Measurements from ENCODE around the gene GALNT17. TPM values are rescaled to one million over a fixed set of nuclear protein-coding genes. Genes with fewer than 3 reads are reported as not detected.
"Not testable (repeated sequence)": the region's sequence is repeated elsewhere in the genome, so short reads cannot be mapped to it uniquely, and the experiment has no call there.

The GALNT17 gene
- total RNA-seq, 6 donors from 2014 or later = 5.3 to 26.2 (median 10.1) TPM

DNA sequence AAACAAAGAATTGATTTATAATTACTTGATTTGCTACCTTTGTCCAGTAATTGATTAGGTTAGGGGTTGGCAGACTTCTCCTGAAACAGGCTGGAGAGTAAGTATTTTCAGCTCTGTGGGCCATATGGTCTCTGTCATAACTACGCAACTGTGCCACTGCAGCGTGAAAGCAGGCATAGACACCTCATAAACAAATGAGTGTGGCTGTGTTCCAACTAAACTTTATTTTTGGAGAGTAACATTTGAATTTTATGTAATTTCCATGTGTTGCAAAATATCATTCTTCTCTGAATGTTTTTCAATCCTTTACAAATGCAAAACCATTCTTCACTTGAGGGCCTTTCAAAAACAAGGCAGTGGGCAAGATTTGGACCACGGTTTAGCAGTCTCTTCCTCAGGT lies 76.9 kb downstream of the GALNT17 start:
- DNase-seq (no peak), ATAC-seq (ENCODE audit: low FRiP score in 2 of 2) (no peak)
- TF ChIP-seq EP300 (IDR thresholded peaks at IDR 0.05) = peak in 1 of 4 donors; percentile 22
- TF ChIP-seq POLR2AphosphoS5 (IDR thresholded peaks at IDR 0.05) = peak in 1 of 2 donors; percentile 28
- no peak for TF ChIP-seq POLR2A (IDR thresholded peaks at IDR 0.05)
- H3K27me3 ChIP-seq = no peaks in the 10 kb centered on the region
- H3K27ac ChIP-seq = no peak overlapping the region
- H3K4me1 ChIP-seq = no peaks in the 10 kb centered on the region
- no peak overlapping the region for H3K4me3 ChIP-seq
- WGBS, 2 donors = 62 to 75% methylated on average over 3 of the region's 3 CpGs
- peaks cover 0 to 5% (median 2%) of the 10 kb centered on the region in 4 donors for H3K9me3 ChIP-seq
- H3K36me3 ChIP-seq = no peaks in the 10 kb centered on the region

DNA sequence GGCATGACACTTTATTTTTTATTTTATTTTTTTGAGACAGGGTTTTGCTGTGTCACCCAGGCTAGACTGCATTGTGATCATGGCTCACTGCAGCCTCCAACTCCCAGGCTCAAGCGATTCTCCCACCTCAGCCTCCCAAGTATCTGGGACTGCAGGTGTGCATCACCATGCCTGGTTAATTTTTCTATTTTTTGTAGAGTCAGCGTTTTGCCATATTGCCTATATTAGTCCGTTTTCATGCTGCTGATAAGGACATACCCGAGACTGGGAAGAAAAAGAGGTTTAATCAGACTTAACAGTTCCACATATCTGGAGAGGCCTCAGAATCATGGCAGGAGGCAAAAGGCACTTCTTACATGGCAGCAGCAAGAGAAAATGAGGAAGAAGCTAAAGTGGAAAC lies 77.5 kb downstream of the GALNT17 start:
- ATAC-seq (ENCODE audit: low FRiP score in 2 of 2); H3K27me3 ChIP-seq; DNase-seq; H3K27ac ChIP-seq; H3K4me3 ChIP-seq; H3K9me3 ChIP-seq; H3K4me1 ChIP-seq; H3K36me3 ChIP-seq: not testable (repeated sequence)
- 78 to 87% methylated on average over 4 of the region's 4 CpGs for WGBS, 2 donors

DNA sequence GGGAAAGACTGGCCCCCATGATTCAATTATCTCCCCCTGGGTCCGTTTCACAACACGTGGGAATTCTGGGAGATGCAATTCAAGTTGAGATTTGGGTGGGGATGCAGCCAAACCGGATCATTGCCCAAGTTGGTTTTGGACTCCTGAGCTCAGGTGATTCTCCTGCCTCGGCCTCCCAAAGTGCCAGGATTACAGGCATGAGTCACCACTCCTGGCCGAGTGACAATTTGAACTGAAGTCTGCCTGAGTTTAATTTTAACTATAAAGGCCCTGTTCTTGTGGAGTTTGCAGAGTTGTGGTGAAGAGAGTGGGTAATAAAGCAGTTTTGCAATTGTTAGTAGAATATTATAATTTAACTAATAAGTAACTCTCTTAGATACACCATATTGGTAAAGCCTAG lies 78.3 kb downstream of the GALNT17 start:
- ATAC-seq (ENCODE audit: low FRiP score in 2 of 2) = no peak
- no peak for TF ChIP-seq POLR2AphosphoS5 (IDR thresholded peaks at IDR 0.05)
- TF ChIP-seq, protein P1, sequence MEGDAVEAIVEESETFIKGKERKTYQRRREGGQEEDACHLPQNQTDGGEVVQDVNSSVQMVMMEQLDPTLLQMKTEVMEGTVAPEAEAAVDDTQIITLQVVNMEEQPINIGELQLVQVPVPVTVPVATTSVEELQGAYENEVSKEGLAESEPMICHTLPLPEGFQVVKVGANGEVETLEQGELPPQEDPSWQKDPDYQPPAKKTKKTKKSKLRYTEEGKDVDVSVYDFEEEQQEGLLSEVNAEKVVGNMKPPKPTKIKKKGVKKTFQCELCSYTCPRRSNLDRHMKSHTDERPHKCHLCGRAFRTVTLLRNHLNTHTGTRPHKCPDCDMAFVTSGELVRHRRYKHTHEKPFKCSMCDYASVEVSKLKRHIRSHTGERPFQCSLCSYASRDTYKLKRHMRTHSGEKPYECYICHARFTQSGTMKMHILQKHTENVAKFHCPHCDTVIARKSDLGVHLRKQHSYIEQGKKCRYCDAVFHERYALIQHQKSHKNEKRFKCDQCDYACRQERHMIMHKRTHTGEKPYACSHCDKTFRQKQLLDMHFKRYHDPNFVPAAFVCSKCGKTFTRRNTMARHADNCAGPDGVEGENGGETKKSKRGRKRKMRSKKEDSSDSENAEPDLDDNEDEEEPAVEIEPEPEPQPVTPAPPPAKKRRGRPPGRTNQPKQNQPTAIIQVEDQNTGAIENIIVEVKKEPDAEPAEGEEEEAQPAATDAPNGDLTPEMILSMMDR (IDR thresholded peaks at IDR 0.05) = no peak

DNA sequence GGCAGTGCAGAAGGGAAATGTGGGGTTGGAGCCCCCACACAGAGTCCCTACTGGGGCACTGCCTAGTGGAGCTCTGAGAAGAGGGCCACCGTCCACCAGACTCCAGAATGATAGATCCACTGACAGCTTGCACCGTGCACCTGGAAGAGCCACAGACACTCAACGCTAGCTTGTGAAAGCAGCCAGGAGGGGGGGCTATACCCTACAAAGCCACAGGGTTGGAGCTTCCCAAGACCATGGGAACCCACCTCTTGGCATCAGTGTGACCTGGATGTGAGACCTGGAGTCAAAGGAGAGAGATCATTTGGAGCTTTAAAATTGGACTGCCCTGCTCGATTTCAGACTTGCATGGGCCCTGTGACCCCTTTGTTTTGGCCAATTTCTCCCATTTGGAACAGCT lies 80.5 kb downstream of the GALNT17 start:
- WGBS, 2 donors = 85% methylated on average over 4 of the region's 4 CpGs; no CpG with 5 or more reads in 1 of the 2 donors
- H3K27ac ChIP-seq; H3K4me1 ChIP-seq; H3K9me3 ChIP-seq; H3K27me3 ChIP-seq; H3K36me3 ChIP-seq; H3K4me3 ChIP-seq; ATAC-seq (ENCODE audit: low FRiP score in 2 of 2); DNase-seq: not testable (repeated sequence)

More for the DNA sequence above, 78.3 kb downstream of the GALNT17 start:
- H3K4me3 ChIP-seq = no peak overlapping the region
- no peaks in the 10 kb centered on the region for H3K4me1 ChIP-seq
- 77 to 81% methylated on average over 5 of the region's 5 CpGs for WGBS, 2 donors
- H3K27ac ChIP-seq = no peak overlapping the region
- H3K36me3 ChIP-seq = no peaks in the 10 kb centered on the region
- DNase-seq = no peak
- H3K9me3 ChIP-seq = no peaks in the 10 kb centered on the region
- H3K27me3 ChIP-seq = no peaks in the 10 kb centered on the region

DNA sequence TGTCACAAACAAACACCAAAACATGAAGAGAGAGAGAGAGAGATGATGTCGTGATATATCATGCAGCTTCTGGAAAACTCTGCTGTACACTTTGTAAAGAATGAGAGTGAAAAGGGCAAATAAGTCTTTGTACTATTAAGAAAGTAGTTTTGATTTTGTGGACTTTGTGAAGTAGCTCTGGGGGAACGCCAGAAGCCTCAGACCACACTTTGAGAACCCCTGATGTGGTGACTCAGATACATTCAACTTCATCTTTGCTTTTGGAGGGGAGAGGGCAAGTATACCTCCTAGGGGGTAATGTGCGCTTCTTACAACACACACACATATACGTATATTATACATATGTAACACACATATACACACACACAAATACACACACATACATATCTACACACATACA lies 84.3 kb downstream of the GALNT17 start:
- Histone ChIP-seq H3K4me1 (no peaks in the 10 kb centered on the region), H3K36me3 (no peaks in the 10 kb centered on the region), H3K9me3 (peaks cover 0 to 9% (median 1%) of the 10 kb centered on the region in 4 donors), H3K27ac (no peak overlapping the region), H3K4me3 (no peak overlapping the region), H3K27me3 (no peaks in the 10 kb centered on the region)
- no peak for TF ChIP-seq POLR2A (IDR thresholded peaks at IDR 0.05)
- no peak for TF ChIP-seq EP300 (IDR thresholded peaks at IDR 0.05)
- no peak for TF ChIP-seq POLR2AphosphoS5 (IDR thresholded peaks at IDR 0.05)
- TF ChIP-seq, protein P1 (IDR thresholded peaks at IDR 0.05) = no peak
- WGBS, 2 donors = 84 to 88% methylated on average over 4 of the region's 4 CpGs
- no peak for ATAC-seq (ENCODE audit: low FRiP score in 2 of 2)
- no peak for DNase-seq

DNA sequence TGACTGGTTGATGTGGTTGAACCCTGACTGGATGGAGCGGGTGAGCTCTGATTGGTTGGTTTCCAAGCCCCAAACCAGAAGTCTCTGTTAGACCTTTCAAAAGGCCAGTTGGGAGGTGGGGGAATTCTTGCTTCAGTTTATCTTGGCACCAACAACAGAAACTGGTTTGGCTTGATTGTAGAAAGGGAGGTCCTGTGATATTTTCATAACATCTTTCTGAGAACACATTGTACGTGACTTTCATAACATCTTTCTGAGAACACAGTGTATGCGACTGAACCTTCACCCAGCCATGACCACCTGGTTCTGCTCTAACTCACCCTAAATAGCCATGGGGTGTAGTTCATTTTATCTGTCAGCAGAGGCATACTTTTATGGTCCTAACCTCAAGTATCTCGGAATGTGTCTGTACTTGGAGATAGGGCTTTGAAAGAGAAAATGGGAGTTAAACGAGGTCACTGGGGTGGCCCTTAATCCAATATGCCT lies 88.3 kb downstream of the GALNT17 start:
- Histone ChIP-seq H3K36me3 (no peaks in the 10 kb centered on the region), H3K27ac (peak overlapping the region in 2 of 4 donors; percentile 40 to 56), H3K4me3 (no peak overlapping the region), H3K4me1 (no peaks in the 10 kb centered on the region), H3K27me3 (no peaks in the 10 kb centered on the region), H3K9me3 (peaks cover 0 to 14% (median 1%) of the 10 kb centered on the region in 4 donors)
- ATAC-seq (ENCODE audit: low FRiP score in 2 of 2) = peak; percentile 49 to 74
- 69 to 71% methylated on average over 5 of the region's 5 CpGs for WGBS, 2 donors
- TF ChIP-seq POLR2A (IDR thresholded peaks at IDR 0.05) (no peak), EP300 (IDR thresholded peaks at IDR 0.05) (peak in 2 of 4 donors; percentile 77 to 89), POLR2AphosphoS5 (IDR thresholded peaks at IDR 0.05) (peak; percentile 60 to 64)
- TF ChIP-seq, protein P1 (IDR thresholded peaks at IDR 0.05) = no peak
- no peak for DNase-seq

Measured in upper lobe of left lung (tissue), 6 donors.